HG02759 (cell line): ENCODE results near the gene DIPK1B.
"Not testable (repeated sequence)": the region's sequence is repeated elsewhere in the genome, so short reads cannot be mapped to it uniquely, and the experiment has no call there.

Experiments used
- ATAC-seq: cut with Tn5 transposase; IDR thresholded peaks from one replicate; pipeline ENCODE4 v1.9.1; 2021; ENCODE audit warnings: mild to moderate bottlenecking, moderate library complexity; ENCODE audit not compliant: unreplicated experiment

The DIPK1B gene

DNA sequence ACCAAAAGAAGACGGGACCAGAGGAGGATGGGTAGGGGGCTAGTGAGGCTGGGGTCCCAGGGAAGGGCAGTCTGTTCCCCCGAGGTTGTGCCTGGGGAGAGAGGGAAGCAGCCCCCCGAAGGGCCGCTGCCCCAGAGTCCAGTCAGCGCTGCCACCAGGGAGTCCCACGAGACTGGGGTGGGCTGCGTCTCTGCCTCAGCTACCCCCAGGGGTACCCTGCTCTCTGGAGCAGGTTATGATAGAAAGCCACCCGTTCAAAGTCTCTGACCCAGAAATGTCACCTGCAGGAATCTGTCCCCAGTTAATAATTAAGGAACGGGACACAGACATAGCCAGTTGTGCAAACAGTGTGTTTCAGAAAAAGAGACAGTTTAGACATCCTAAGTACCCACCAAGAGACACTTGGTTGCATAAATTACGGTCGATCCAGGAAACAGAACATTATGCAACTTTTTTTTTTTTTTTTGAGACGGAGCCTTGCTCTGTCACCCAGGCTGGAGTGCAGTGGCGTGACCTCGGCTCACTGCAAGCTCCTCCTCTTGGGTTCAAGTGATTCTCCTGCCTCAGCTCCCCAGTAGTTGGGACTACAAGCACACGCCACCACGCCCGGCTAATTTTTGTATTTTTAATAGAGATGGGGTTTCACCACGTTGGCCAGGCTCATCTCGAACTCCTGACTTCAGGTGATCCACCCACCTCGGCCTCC lies 14.4 kb upstream of the DIPK1B start:
- no peak for ATAC-seq

DNA sequence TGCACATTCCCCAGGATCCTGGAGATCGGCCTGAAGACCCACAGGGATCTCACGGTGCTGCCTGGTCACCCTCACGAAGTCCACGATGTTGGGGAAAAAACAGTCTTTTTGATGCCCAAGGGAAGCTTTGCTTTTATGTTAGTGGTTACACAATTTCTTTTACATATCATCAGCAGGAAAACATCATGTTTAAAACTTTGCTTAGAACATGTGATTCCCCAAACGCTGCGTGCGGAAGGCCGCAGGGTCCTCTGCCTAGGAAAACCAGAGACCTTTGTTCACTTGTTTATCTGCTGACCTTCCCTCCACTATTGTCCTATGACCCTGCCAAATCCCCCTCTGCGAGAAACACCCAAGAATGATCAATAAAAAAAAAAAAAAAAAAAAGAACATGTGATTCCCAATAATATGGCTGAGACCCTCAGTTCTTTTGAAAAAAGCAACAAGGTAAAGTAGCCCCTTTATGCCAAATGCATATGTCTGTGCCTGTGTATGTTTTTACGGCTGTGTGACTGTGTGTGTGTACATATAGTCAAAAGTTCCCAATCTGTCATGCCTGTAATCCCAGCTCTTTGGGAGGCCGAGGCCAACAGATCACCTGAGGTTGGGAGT lies 13.6 kb upstream of the DIPK1B start:
- no peak for ATAC-seq

DNA sequence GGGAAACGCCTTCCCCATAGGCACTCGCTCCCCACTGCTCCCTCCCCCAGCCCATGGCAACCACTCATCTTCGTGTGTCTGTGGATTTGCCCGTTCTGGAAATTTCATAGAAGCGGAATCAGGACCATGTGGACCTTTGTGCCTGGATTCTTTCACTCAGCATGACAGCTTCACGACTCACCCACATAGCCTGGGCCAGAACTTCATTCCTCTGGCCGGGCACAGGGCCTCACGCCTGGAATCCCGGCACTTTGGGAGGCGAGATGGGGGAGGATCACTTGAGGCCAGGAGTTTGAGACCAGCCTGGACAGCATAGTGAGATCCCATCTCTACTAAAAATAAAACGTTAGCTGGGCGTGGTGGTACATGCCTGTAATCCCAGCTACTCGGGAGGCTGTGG lies 12.1 kb upstream of the DIPK1B start:
- ATAC-seq = no peak

DNA sequence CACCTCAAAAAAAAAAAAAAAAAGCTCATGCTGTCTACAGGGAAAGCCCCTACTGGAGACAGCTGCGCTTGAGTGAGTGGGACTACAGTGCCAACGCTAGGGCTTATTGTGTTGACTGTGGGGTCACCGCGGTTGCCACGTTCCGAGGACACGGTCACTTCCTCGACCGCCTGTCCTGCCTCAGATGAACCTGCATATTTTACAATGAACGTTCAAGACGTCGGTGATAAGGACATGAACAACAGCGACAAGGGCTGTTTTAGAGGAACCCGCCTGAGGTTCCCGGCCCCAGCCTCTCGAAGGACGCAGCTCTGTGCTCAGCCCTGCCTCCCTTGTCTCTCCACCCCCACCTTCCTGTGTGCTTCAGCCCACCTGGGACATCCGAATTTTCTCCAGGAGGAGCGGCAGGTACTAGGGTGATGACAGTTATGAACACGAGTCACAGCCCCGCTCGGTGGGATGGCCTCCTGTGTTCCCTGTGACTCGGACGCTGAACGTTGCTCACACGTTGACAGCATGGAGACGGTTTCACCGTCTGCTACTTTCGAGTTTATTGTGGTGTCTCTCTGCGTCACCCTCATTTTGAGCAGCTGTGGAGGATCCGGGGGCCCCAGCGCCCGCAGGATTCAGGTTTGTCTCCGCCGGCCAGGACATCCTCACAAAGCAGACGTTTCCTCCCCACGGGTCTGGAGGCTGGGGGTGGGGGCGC lies 11.3 kb upstream of the DIPK1B start:
- peak; percentile 61 for ATAC-seq

DNA sequence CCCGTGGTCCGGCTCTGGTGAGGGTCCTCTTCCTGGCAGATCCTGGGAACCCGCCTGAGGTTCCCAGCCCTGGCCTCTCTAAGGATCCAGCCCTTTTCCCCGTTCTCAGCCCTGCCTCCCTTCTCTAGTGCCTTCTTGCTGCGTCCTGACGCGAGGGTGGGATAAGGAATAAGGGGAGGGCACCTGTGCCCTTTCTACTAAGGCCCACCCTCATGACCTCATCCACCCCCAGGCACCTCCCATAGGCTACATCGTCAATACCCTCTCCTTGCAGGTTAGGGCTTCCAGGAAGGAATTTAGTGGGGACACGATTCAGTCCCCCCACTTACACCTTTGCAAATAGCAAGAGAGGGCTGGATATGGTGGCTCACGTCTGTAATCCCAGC lies 10.7 kb upstream of the DIPK1B start:
- ATAC-seq = no peak

DNA sequence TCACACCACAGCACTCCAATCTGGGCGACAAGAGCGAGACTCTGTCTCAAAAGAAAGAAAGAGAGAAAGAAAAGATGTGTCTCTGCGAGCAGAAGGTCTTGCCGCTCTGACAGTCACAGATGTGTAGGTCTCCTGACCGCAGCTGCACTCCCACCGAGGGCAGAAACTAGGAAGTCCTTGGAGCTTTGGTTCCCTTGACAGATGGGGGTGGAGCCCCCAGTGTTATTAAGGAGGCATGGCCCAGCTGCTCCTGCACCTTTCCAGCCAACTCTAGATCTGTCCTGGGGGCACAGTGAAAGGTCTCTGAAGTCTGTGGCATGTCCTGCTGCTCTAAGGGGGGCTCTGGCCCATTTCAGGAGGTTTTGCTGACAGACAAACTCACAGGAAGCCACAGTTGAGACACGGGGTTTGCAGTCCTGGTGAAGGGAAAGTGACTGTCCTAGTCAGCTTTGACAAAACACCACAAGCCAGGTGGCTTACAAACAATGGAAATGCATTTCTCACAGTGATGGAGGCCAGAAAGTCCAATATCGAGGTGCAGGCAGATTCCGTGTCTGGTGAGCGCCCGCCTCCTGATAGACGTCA lies 9.0 kb upstream of the DIPK1B start:
- ATAC-seq = no peak

DNA sequence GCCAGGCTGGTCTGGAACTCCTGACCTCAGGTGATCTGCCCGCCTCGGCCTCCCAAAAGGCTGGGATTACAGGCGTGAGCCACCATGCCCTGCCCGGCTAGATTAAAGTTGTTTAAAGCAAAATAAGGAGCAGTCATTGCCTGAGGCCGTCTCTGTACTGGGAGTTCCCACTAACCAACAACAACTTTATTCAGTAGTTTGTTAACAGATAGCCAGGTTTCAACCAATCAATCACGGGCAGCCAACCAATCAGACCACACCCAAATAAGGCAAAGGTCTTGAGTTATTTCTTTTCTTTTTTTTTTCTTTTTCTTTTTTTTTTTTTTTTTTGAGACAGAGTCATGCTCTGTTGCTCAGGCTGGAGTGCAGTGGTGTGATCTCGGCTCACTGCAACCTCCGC lies 7.6 kb upstream of the DIPK1B start:
- ATAC-seq = not testable (repeated sequence)

DNA sequence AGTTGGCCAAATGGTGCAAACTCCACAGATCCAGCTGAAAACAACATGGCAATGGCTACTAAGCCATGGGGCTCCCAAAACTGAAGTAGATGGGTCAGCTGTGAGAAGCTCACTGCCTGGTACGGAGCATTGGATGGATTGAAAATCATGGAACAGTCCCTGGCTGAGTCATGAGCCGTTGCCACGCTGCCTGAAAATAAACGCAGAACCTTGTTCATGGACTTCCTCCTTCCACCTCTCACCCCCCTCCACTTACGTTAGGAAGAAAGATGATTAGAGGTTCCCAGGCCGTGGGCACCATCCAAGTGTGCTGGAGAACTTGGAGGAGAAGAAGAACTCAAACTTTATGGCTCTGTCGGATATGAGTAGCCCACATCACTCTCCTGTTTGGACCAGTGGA lies 6.8 kb upstream of the DIPK1B start:
- no peak for ATAC-seq

DNA sequence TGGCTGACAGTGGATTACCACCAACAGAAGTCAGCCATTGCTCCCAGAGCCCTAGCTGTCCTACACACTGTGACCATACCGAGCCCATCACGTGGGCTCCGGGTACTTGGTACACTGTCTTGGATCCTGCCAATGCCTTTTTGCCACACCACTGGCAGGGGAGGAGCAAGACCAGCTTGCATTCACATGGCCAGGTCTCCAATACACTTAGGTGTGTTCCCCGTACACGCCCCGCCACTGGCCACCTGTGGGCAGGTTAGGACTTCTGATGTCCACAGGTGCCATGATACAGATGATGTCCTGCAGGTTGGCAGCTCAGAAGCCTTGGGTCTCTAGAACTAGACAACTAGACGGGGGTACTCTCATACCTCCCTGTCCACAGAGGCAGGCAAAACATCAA lies 5.4 kb upstream of the DIPK1B start:
- ATAC-seq = no peak

DNA sequence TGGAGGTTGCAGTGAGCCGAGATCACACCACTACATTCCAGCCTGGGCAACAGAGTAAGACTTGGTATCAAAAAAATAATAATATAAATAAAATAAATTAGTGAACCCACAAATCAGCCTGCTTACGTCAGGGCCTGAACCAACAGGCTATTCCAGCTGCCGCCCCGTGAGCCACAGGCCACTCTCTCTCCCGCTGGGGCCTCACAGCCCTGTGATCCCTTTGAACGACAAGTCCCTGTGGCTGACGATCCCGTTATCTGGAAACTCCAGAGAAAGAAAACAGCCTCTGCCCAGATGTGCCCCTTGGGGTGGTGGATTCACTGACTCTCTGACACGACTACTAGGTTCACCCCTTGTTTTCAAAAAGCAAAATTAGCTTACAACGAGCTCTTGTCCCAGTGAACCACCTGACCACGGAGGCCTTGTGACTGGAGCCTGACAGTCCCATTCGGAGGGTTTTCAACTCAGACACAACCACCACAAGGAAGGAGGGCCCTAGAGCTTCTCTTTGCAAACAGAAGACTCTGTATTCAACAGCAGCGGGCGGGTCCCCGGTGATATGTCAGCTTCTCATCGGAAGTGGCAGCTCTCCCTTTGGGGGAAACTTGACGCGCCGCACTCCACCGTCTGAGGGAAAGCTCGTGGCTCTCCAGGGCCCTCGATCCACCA lies 4.4 kb upstream of the DIPK1B start:
- no peak for ATAC-seq

DNA sequence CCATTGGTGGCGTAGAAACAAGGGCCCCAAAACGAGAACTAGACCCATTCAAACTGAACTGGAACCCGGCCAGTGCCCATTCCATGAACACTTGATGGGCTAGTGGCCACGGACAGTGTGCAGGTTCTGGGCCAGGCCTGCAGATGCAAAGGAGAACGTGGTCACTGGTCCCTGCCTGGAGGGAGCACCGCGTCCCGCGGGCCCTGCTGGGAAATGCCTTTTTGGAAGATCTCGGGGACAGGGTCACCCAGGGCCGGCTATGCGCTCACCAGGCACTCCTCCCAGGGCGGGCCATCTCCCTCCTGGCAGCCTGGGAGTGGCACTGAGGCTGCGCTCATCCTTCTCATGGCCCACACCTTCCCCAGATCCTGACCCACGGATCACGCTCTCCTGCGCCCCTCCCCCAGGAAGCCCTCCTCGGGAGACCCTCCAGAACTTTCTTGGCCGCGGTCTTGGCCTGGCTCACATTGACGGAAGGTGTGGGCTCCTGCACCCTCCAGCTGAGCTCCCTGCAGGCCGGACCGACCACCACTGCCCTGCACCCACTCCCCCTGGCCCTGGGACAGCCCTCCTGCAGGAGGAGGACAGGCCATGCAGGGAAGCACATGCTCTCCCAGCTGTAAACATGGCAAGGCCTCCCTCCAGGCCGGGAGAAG lies 2.8 kb upstream of the DIPK1B start:
- no peak for ATAC-seq

DNA sequence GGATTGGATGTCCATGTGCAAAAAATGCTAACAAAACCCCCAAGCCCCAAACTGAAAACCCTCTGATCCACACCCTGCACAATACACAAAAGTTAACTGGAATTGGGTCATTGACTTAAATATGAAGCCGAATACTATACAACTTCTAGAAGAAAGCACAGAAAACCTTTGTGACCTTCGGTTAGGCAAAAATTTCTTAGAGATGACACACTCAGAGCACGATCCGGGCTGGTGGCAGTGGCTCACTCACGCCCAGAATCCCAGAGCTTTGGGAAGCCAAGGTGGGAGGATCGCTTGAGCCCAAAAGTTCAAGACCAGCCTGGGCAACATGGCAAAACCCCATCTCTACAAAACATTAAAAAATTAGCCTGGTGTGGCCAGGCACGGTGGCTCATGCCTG lies 1.8 kb upstream of the DIPK1B start:
- ATAC-seq = no peak

DNA sequence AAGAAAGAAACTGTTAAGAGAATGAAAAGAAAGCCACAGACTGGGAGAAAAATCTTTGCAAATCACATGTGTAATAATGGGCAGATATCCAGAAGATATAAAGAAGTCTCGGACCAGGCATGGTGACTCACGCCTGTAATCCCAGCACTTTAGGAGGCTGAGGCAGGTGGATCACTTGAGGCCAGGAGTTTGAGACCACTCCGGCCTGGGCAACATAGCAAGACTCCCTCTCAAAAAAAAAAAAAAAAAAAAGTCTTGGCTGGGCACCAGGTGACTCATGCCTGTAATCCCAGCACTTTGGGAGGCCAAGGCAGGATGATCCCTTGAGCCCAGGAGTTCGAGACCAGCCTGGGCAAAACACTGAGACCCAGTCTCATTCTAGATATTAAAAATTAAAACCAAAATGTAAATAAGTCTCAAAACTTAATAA lies 1.1 kb upstream of the DIPK1B start:
- not testable (repeated sequence) for ATAC-seq

DNA sequence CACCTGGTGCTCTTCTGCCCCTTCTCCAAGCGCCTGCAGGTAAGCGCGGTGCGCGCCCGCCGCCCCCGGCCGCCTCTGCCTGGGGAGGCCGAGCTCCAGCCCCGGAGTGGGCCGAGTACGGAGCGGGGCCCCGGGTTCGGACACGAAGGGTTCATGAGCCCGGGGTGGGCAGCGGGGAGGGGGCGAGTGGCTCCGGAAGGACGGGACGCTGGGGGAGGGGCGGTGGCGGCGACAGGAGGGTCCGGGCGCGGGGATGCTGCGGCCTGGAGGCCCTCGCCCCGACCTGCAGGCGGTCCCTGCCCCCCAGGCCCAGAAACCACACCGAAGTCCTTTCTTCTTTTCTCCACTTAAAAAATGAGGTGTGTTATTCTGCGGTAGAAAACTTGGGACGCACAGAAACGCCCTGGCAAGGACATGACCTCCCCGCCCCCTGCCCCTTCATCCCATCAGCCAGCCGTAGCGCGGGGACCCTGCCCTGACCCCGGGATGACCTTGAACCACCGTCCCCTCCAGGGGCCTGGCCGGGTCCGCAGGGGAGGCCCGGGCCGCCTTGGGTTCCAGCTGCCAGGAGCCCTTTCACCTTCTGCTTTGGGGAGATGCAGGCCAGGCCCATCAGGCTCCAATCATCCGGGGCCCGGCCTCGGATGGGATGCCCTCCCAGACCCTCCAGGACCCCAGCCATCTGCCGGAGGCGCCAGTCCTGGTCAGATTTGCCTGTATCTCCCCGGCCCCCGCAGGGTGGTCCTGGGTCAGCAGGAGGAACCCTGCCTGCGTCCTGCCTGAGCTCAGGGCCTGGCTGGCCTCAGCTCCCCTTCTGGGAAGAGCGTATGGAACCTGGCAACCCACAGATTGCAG lies 545 bp downstream of the DIPK1B start:
- ATAC-seq = no peak

DNA sequence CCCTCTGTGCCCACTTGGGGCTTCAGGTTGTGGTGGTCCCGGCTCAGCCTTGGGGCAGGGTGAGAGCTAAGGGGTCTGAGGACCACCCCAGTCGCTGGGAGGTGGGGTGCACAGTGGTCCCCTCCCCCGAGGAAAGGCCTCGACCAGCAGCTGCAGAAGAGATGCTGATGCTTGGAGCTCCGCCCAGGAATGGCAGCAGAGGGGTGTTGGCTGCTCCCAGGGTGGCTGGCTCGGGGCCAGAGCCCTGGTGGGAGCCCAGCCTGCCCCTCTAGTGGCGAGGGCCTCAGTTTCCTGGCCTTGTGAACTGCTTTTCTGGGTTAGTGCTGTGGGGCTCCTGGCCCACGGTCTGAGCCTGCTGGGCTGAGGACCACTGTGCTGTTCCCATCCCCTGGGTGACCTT lies 1.2 kb downstream of the DIPK1B start:
- ATAC-seq = no peak

DNA sequence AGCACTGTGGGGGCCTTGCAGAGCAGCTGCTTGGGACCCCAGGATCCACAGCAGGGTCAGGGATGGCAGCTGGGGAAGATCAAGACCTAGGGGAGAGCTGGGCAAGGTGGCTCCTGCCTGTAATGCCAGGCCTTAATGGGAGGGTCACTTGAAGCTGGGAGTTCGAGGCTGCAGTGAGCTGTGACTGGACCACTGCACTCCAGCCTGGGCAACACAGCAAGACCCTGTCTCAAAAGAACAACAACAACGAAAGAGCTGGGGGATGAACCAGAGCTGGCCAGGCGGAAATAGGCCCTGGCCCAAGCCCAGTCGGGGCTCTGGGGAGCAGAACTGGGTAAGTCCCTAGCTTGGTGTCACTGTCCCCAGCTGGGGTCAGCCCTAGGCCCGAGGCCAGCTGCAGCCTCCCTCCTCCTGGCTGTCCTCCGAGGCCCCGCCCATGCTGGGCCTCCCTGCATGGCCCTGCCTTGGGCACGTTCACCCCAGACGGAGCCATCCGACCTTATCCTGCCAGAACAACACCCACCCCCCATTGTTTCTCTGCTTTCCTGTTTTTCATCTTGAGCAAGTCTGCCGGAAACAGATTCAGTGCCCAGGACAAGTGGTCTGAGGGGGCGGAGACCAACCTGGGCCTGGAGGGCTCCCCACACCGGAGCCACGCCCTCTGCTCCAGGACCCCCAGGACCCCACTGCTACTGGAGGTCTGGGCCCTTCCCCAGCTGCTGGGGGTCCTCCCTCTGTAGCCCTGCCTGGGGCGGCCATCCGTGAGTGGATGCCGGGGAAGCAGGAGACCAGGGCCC lies 1.9 kb downstream of the DIPK1B start:
- ATAC-seq = no peak

DNA sequence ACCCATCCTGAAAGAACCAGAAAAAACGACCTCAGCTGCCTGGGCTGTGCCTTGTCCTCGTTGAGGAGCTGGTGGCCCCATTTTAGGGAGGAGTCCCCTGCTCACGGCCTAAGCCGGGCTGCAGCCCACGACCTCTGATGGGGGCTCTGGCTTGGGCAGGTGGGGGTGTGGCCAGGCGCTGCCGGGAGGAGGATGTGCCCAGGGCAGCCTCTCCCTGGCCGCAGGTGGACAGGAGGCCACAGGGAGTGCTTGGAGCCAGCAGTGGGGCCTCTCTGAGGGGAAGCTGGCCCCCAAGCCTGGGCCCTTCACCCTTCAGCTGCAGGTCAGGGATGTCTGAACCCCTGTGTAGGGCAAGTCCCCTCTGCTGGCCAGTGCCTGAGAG lies 2.5 kb downstream of the DIPK1B start:
- no peak for ATAC-seq

DNA sequence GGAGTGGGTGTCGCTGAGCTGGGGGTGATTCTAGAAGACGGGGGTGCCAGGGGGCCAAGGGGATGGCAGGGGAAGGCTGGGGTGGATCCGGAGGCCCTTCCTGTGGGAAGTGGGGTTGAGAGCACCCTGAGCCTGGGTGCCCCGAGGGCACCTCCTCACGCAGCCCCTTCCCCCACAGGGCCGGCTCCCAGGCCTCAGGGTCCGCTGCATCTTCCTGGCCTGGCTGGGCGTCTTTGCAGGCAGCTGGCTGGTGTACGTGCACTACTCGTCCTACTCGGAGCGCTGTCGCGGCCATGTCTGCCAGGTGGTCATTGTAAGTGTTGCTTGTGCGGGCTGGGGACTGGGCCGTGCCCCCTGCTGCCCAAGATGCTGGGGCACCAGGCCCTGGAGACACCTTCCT lies 5.0 kb downstream of the DIPK1B start:
- no peak for ATAC-seq
